Kidney (tissue), 14 donors: Measurements from ENCODE around the gene SDC3. TPM values are rescaled to one million over a fixed set of nuclear protein-coding genes. Genes with fewer than 3 reads are reported as not detected.

Source experiments
- DNase-seq, 5 donors: peaks; one replicate each; pipeline ENCODE4 v3.0.0-alpha.2; 2013 to 2020
- FAIRE-seq: peaks from 2 replicates; lab custom pipeline; 2012; peaks lifted over from hg19 to GRCh38; lab: Jason Lieb, UNC
- H3K27ac ChIP-seq, 2 donors: one replicate each; pipeline ENCODE4 v1.7.0; 2013; ENCODE audit warnings: low read depth in 2 of 2, low read length in 2 of 2, inconsistent platforms in 1 of 2
- H3K27me3 ChIP-seq: one replicate; pipeline ENCODE4 v1.7.1; 2013; ENCODE audit warnings: low read length, inconsistent platforms; ENCODE audit not compliant: control insufficient read depth, insufficient read depth
- H3K36me3 ChIP-seq, 3 donors: one replicate each; pipeline versions ENCODE4 v1.7.0 to v1.7.1; 2013; ENCODE audit warnings: low read length in 3 of 3, control low read depth in 1 of 3, inconsistent platforms in 1 of 3; ENCODE audit not compliant: insufficient read depth in 3 of 3, control insufficient read depth in 2 of 3
- H3K4me1 ChIP-seq, 3 donors: one replicate each; pipeline versions ENCODE4 v1.7.0 to v1.7.1; 2013; ENCODE audit warnings: low read length in 3 of 3, inconsistent platforms in 1 of 3, low read depth in 1 of 3; ENCODE audit not compliant: control insufficient read depth in 2 of 3, insufficient read depth in 2 of 3
- H3K4me3 ChIP-seq, 3 donors: one replicate each; pipeline versions ENCODE4 v1.7.0 to v1.8.1; 2013; ENCODE audit warnings: low read length in 3 of 3, control low read depth in 1 of 3, inconsistent platforms in 1 of 3
- H3K9ac ChIP-seq, 3 donors: one replicate each; pipeline versions ENCODE4 v1.7.0 to v1.7.1; 2013; ENCODE audit warnings: low read length in 3 of 3, control low read depth in 1 of 3, inconsistent platforms in 1 of 3
- H3K9me3 ChIP-seq, 3 donors: one replicate each; pipeline versions ENCODE4 v1.7.0 to v1.7.1; 2013; ENCODE audit warnings: low read length in 3 of 3, control low read depth in 1 of 3, inconsistent platforms in 1 of 3; ENCODE audit not compliant: control insufficient read depth in 2 of 3, insufficient read depth in 1 of 3
- intact Hi-C: fragments of 100-400 bp; cut with DNase I; formaldehyde crosslinking; loops from one replicate; pipeline ENCODE4 v1.11.1; 2022
- polyA plus RNA-seq: library from polyadenylated mRNA; stranded (reverse); fragments of 350-450 nt; fragmentation: Illumina TruSeq; extraction: RNeasy Lipid Tissue Mini Kit (QIAGEN cat#74804); gene quantifications from one replicate; pipeline ENCODE4 v1.2.3, GENCODE V29; 2014; ENCODE audit warnings: low read depth, low replicate concordance; ENCODE audit not compliant: insufficient read depth
- total RNA-seq: library from RNA; stranded (reverse); fragmentation: NEBNext Ultra II Directional; extraction: Animal tissue kit (Norgen Biotek cat#: 25700); gene quantifications from one replicate; pipeline ENCODE4 v1.2.1, GENCODE V29; 2021
- TF ChIP-seq, protein P1 (sequence below): IDR thresholded peaks from 3 replicates; pipeline ENCODE4 v1.5.1; 2012; ENCODE audit warnings: mild to moderate bottlenecking, moderate library complexity, borderline replicate concordance; ENCODE audit not compliant: insufficient read depth; ENCODE audit errors: extremely low read depth
- donor health status: control.
- donor health status: control.
- donor health status: control.
- donor health status: control.
- donor health status: control.
- donor health status: DM: yes; HTN: yes; CAD: no.
- donor health status: Normal renal cell carcinoma (clear cell type).

The SDC3 gene
- total and polyA plus RNA-seq, 2 donors from 2014 or later: 11.0 to 58.7 TPM

DNA sequence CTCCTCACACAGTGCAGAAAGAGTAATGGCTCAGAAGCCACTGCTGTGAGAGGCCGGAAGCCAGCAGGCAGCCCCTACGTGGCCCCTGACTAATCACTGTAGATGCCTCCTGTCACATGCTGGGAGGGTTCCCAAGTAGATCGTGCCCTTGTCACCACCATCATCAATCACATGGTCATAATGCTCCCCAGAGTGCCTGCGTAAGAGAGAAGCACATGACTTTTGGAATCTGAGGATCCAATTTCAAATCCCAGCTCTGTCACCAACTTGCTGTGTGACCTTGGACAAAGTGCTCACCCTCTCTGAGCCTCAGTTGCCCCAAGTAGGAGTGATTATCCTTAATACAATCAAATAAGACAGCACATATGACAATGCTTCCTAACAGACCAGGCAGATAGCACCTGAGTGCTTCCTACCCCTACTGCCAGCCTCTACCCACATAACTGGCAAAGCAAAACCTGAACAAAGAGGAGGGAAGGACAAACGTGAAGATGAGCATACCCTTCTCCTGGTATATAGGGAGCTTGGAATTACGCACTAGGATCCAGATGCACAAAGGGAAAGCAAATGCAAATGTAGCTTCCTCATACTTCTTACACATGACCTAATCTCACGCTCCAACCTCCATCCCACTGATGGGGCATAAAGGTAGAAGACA, 65.7 kb downstream of the SDC3 start:
- H3K9ac ChIP-seq: no peak overlapping the region
- no peak overlapping the region for H3K27ac ChIP-seq
- no peaks in the 10 kb centered on the region for H3K9me3 ChIP-seq
- FAIRE-seq (no peak), DNase-seq (peak; percentile 67 to 91 (median 77))
- TF ChIP-seq, protein P1, sequence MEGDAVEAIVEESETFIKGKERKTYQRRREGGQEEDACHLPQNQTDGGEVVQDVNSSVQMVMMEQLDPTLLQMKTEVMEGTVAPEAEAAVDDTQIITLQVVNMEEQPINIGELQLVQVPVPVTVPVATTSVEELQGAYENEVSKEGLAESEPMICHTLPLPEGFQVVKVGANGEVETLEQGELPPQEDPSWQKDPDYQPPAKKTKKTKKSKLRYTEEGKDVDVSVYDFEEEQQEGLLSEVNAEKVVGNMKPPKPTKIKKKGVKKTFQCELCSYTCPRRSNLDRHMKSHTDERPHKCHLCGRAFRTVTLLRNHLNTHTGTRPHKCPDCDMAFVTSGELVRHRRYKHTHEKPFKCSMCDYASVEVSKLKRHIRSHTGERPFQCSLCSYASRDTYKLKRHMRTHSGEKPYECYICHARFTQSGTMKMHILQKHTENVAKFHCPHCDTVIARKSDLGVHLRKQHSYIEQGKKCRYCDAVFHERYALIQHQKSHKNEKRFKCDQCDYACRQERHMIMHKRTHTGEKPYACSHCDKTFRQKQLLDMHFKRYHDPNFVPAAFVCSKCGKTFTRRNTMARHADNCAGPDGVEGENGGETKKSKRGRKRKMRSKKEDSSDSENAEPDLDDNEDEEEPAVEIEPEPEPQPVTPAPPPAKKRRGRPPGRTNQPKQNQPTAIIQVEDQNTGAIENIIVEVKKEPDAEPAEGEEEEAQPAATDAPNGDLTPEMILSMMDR: no peak
- no peaks in the 10 kb centered on the region for H3K27me3 ChIP-seq
- intact Hi-C loops: no loop called here
- no peak overlapping the region for H3K4me3 ChIP-seq
- no peaks in the 10 kb centered on the region for H3K36me3 ChIP-seq
- peaks cover 0 to 17% (median 15%) of the 10 kb centered on the region in 3 donors for H3K4me1 ChIP-seq

DNA sequence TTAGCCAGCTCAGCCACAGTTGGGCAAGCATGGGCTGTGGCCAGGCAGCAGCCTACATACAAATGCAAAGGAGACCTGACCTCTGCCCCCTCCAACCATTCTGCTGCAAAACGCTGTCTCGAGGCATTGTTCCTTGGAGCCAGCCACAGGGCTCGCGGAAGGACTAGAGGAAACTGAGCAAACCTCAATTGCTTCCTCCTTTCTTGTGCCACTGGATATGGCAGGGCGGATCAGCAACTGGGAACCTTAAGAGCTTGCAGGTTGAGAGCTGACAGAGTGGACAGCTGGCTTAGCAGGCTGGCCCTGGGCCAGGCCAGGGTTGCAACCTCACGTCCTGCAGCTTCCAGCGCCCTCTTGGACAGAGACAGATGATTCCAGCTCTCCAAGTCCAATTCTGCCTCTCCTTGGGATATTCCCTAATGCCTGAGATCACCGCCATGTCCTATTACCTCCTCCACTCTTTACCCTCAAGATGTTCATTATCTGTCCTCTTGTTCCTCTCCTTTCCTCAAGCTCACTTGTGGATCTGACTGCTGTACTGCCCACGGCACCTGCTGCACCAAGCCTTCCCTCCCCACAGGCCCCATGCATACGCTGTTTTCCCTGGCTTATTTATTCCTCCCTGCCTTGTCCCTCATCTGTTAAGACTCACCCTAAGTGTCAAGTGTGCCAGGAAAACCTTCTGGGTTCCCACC, 67.5 kb downstream of the SDC3 start:
- peak in 1 of 5 donors; percentile 39 for DNase-seq
- Histone ChIP-seq H3K27me3 (no peaks in the 10 kb centered on the region), H3K4me3 (no peak overlapping the region), H3K36me3 (no peaks in the 10 kb centered on the region), H3K9me3 (no peaks in the 10 kb centered on the region), H3K4me1 (peaks cover 0 to 11% (median 10%) of the 10 kb centered on the region in 3 donors), H3K9ac (no peak overlapping the region), H3K27ac (no peak overlapping the region)
- TF ChIP-seq, protein P1: no peak
- intact Hi-C loops: no loop called here
- FAIRE-seq: no peak

DNA sequence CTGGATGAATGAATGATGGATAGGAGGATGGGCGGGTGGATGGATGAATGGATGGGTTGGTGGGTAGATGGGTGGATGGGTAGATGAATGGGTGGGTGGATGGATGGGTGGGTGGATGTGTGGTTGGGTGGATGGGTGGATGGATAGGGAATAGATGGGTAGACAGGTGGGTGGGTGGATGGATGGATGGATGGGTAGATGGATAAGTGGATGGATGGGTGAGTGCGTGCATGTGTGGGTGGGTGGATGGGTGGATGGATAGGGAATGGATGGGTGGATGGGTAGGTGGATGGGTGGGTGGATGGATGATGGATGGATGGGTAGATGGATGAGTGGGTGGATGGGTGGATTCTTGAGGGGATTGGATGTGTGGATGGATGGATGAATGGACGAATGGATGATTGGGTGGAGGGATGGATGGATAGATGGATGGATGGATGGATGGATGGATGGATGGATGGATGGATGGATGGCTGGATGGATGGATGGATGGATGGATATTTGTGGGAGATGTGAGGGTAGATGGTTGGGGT, 68.7 kb downstream of the SDC3 start:
- no peaks in the 10 kb centered on the region for H3K27me3 ChIP-seq
- intact Hi-C loops: no loop called here
- peaks cover 0 to 11% (median 10%) of the 10 kb centered on the region in 3 donors for H3K4me1 ChIP-seq
- no peaks in the 10 kb centered on the region for H3K36me3 ChIP-seq
- DNase-seq: no peak
- no peak overlapping the region for H3K4me3 ChIP-seq
- no peak overlapping the region for H3K9ac ChIP-seq
- TF ChIP-seq, protein P1: no peak
- no peak overlapping the region for H3K27ac ChIP-seq
- no peak for FAIRE-seq
- H3K9me3 ChIP-seq: no peaks in the 10 kb centered on the region
